ENCODE results near the gene SHANK2.

The SHANK2 gene

GRCh38 chr11:71268706-71269321 is 16.4 kb upstream of the SHANK2 start:
- ChIA-PET CTCF (no interaction called here), POLR2A (no interaction called here)
- TF ChIP-seq, protein P1, sequence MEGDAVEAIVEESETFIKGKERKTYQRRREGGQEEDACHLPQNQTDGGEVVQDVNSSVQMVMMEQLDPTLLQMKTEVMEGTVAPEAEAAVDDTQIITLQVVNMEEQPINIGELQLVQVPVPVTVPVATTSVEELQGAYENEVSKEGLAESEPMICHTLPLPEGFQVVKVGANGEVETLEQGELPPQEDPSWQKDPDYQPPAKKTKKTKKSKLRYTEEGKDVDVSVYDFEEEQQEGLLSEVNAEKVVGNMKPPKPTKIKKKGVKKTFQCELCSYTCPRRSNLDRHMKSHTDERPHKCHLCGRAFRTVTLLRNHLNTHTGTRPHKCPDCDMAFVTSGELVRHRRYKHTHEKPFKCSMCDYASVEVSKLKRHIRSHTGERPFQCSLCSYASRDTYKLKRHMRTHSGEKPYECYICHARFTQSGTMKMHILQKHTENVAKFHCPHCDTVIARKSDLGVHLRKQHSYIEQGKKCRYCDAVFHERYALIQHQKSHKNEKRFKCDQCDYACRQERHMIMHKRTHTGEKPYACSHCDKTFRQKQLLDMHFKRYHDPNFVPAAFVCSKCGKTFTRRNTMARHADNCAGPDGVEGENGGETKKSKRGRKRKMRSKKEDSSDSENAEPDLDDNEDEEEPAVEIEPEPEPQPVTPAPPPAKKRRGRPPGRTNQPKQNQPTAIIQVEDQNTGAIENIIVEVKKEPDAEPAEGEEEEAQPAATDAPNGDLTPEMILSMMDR (IDR thresholded peaks at IDR 0.05; ENCODE audit: control extremely low read depth, extremely low read depth, low read depth, missing control alignments): no peak
- DNase-seq (ENCODE audit: extremely low spot score): no peak

DNA sequence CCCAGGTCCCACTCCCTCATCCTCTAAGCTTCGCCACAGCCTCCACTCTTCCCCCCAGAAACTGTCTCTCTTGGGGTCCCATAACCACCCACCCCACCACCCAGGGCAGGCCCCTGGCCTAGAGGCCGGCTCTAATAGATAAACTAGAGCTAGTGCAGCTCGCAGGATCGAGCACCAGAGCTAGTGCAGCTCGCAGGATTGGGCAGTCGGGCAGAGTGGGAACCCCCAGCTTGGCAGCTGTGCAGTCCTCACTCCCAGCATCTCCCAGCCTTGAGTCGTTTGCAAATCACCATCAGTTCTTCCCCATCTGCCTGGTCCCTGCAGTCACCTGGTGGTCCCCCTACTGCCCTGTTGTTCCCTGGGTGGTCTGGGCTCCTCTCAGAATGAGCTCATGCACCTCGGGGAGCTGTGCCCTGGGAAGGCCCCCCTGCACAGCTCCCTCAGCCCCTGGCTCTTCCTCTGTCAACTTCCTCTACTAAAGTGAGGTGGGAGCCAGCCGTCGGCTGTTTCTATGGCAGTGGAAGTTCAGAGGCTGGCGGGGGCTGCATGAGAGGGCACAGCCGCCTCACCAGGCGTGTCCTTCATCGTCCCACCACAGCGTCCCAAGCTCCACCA is 15.5 kb upstream of the SHANK2 start:
- ChIA-PET POLR2A (no interaction called here), CTCF (no interaction called here)
- no peak for DNase-seq (ENCODE audit: extremely low spot score)
- TF ChIP-seq, protein P1 (IDR thresholded peaks at IDR 0.05; ENCODE audit: control extremely low read depth, extremely low read depth, low read depth, missing control alignments): no peak

GRCh38 chr11:71266114-71266833 is 13.9 kb upstream of the SHANK2 start:
- POLR2A ChIA-PET: no interaction called here
- TF ChIP-seq, protein P1 (IDR thresholded peaks at IDR 0.05; ENCODE audit: control extremely low read depth, extremely low read depth, low read depth, missing control alignments): no peak
- CTCF ChIA-PET: no interaction called here
- no peak for DNase-seq (ENCODE audit: extremely low spot score)

- ChIA-PET CTCF (no interaction called here), POLR2A (no interaction called here)
- DNase-seq (ENCODE audit: extremely low spot score): no peak
- TF ChIP-seq, protein P1 (IDR thresholded peaks at IDR 0.05; ENCODE audit: control extremely low read depth, extremely low read depth, low read depth, missing control alignments): no peak
These were observed 13.2 kb upstream of the SHANK2 start for GRCh38 chr11:71265559-71266092.

GRCh38 chr11:71263386-71263785 is 11.0 kb upstream of the SHANK2 start:
- ChIA-PET CTCF (no interaction called here), POLR2A (no interaction called here)
- DNase-seq (ENCODE audit: extremely low spot score): no peak
- TF ChIP-seq, protein P1 (IDR thresholded peaks at IDR 0.05; ENCODE audit: control extremely low read depth, extremely low read depth, low read depth, missing control alignments): no peak

DNA sequence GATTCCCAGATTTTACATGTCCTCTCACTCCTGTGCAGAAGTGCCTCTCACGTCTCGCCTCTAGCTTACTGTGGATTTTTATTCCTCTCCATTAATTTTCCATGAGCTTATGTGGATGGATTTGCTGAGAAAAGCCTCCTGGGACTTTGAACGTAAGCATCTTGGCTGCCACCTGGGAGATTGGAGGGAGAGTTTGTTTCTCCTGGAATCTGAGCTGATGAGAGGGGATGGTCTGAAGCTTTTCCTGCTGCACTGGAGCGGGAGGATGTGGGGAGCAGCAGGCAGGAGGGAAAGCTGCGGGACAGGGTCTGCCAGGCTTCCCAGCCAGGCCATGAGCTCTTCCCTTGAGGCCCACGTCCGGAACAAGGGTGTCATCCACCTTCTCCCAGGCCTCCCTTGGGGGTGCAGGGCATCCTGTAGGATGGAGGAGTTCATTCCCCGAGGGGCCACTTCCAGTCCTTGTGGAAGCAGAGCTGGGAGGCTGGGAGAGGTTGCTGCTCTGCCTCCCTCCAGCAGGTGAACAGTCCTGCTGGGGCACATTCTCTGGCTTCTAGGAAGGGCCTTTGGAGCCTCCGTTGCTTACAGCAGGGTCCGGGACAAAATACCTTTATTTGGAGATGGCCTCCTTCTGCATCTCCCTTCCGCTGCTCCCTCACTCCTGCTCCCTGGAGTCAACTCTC is 3.6 kb upstream of the SHANK2 start:
- CTCF ChIA-PET: interaction anchor here (1.1 kb wide), 1 partner anchor 17 kb away, joined by 4 read pairs; no protein-coding TSS in a partner anchor
- no peak for DNase-seq (ENCODE audit: extremely low spot score)
- POLR2A ChIA-PET: no interaction called here
- TF ChIP-seq, protein P1 (IDR thresholded peaks at IDR 0.05; ENCODE audit: control extremely low read depth, extremely low read depth, low read depth, missing control alignments): no peak

Measured in GM10248 (cell line).